Measurements from ENCODE around the gene CEP76.

The CEP76 gene

GRCh38 chr18:12702221-12703095, at the start of gene CEP76, which contains the start of gene PSMG2:
CEP76 (minus strand) TSS chr18:12702723; CDS start chr18:12702548, 175 bp downstream.
PSMG2 (plus strand) TSS chr18:12703042; CDS start chr18:12703108, 66 bp downstream.
- peak; percentile 67 to 77 for DNase-seq (ENCODE audit: low read depth in 2 of 2)

- DNase-seq (ENCODE audit: low read depth in 2 of 2), result no peak
These were observed 49.4 kb upstream of the CEP76 start for GRCh38 chr18:12751891-12752290.

GRCh38 chr18:12751503-12751884, 49.0 kb upstream of the CEP76 start:
- DNase-seq (ENCODE audit: low read depth in 2 of 2), result no peak

GRCh38 chr18:12750715-12751502, 48.4 kb upstream of the CEP76 start:
- no peak for DNase-seq (ENCODE audit: low read depth in 2 of 2)

- DNase-seq (ENCODE audit: low read depth in 2 of 2), result no peak
These were observed 47.7 kb upstream of the CEP76 start for GRCh38 chr18:12750076-12750714.

GRCh38 chr18:12749121-12749520, 46.6 kb upstream of the CEP76 start:
- DNase-seq (ENCODE audit: low read depth in 2 of 2), result no peak

- no peak for DNase-seq (ENCODE audit: low read depth in 2 of 2)
These were observed 46.1 kb upstream of the CEP76 start for GRCh38 chr18:12748671-12749070.

GRCh38 chr18:12747530-12748315, 45.2 kb upstream of the CEP76 start:
- no peak for DNase-seq (ENCODE audit: low read depth in 2 of 2)

GRCh38 chr18:12745095-12745795, 42.7 kb upstream of the CEP76 start:
- DNase-seq (ENCODE audit: low read depth in 2 of 2), result no peak

GRCh38 chr18:12744103-12744502, 41.6 kb upstream of the CEP76 start:
- DNase-seq (ENCODE audit: low read depth in 2 of 2), result no peak

GRCh38 chr18:12742453-12742852, 39.9 kb upstream of the CEP76 start:
- no peak for DNase-seq (ENCODE audit: low read depth in 2 of 2)

GRCh38 chr18:12741351-12741750, 38.8 kb upstream of the CEP76 start:
- DNase-seq (ENCODE audit: low read depth in 2 of 2), result no peak

GRCh38 chr18:12737243-12737902, 34.9 kb upstream of the CEP76 start:
- DNase-seq (ENCODE audit: low read depth in 2 of 2), result no peak

- DNase-seq (ENCODE audit: low read depth in 2 of 2), result peak in 1 of 2 donors; percentile 62
These were observed 24.4 kb upstream of the CEP76 start for GRCh38 chr18:12726774-12727550.

- no peak for DNase-seq (ENCODE audit: low read depth in 2 of 2)
These were observed 23.8 kb upstream of the CEP76 start for GRCh38 chr18:12726331-12726730.

GRCh38 chr18:12722731-12723130, 20.2 kb upstream of the CEP76 start:
- DNase-seq (ENCODE audit: low read depth in 2 of 2), result no peak

- DNase-seq (ENCODE audit: low read depth in 2 of 2), result no peak
These were observed 19.2 kb upstream of the CEP76 start for GRCh38 chr18:12721495-12722275.

- DNase-seq (ENCODE audit: low read depth in 2 of 2), result no peak
These were observed 8.9 kb upstream of the CEP76 start for GRCh38 chr18:12711446-12711845.

GRCh38 chr18:12703664-12704063, 1.1 kb upstream of the CEP76 start:
- DNase-seq (ENCODE audit: low read depth in 2 of 2), result no peak

Data from stimulated activated CD4-positive, alpha-beta T cell treated with anti-CD3 and anti-CD28 coated beads, Interleukin-1b, Interleukin-23, amount 100 ng/mL, for 4 hours (primary cell).